Measurements from ENCODE around the gene GLS2.
"Not testable (repeated sequence)": the region's sequence is repeated elsewhere in the genome, so short reads cannot be mapped to it uniquely, and the experiment has no call there.

GLS2 gene

GRCh38 chr12:56488041-56488955, at the start of gene GLS2:
TSS of gene GLS2 (minus strand) at chr12:56488161. CDS start at chr12:56488118, 43 bp downstream.
- peak; percentile 81 to 82 for DNase-seq

- no peak for DNase-seq
These were observed 49.6 kb upstream of the GLS2 start for GRCh38 chr12:56537546-56537945.

DNA sequence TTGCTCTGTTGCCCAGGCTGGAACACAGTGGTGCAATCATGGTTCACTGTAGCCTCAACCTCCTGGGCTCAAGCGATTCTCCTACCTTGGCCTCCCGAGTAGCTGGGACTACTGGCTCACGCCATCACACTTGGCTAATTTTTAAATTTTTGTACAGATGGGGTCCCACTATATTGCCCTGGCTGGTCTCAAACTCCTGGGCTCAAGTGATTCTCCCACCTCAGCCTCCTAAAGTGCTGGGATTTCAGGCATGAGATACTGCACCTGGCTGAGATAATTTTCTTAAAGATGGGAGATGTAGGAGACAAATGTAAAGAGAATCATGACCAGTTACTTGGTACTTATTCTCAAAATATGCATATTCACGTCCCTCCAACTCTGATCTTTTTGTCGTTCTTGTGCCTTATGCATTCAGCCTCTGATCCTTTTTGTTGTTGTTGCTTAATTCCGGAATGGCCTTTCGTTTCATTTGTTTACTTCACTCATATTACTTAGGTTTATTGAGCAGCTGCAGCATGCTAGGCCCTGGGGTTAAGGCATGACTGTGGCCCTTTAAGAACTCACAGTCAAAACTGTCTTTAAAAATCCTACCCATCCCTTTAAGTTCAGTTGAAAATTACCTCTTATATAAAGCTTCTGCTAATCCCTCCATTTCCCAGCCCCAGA, 42.6 kb upstream of the GLS2 start:
- DNase-seq: no peak

GRCh38 chr12:56529656-56530055, 41.7 kb upstream of the GLS2 start:
- DNase-seq: no peak

GRCh38 chr12:56528846-56529245, 40.9 kb upstream of the GLS2 start:
- DNase-seq: no peak

DNA sequence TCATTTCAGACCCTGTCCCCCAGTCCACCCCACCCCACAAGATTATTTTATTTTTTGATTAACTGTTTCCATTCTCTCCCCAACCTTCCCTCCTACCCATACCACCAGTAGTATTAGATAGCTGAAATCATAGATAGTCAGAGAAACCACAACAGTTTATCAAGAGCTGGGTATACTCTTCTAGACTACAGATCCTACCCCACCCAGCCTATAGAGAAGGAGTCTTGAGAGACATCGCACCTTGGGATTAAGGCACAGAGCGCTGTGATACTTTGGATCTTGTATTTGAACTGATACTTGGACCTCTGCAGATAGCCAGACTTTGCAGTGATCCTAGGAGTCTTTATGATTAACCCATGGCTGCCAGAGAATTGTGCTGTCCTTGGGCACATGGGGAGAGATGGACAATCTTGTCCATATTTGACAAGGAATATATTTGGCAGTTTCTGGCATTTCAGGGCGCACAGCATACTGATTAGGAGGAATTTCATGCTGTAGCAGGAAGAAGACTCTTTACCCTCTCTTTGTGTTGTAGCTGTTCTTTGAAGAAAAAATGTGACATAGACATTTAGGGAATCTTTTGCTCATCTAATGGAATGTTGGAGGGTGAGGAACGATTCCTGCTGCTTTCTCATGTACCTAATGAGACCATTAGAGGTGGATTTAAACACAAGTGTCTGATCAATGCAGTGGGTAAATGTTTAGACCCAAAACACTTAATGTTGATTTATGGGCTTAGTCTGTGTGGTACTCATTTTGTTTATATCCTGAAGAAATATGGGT, 34.6 kb upstream of the GLS2 start:
- DNase-seq: no peak

GRCh38 chr12:56521590-56522371, 33.8 kb upstream of the GLS2 start, which contains the start of gene RBMS2:
TSS of gene RBMS2 (plus strand) at chr12:56521820. CDS start at chr12:56522024, 204 bp downstream.
- DNase-seq: peak; percentile 56 to 63

DNA sequence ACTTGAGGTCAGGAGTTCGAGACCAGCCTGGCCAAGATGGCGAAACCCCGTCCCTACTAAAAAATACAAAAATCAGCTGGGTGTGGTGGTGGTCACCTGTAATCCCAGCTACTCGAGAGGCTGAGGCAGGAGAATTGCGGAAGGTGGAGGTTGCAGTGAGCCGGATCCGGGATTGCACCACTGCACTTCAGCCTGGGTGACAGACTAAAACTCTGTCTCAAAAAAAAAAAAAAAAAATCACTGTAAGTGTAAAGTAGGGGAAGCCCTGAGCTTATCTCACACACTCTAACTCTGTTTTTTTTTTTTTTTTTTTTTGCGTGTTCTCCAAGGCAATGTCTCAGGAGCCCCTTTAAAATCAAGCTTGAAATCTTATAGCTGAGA, 33.2 kb upstream of the GLS2 start:
- no peak for DNase-seq

DNA sequence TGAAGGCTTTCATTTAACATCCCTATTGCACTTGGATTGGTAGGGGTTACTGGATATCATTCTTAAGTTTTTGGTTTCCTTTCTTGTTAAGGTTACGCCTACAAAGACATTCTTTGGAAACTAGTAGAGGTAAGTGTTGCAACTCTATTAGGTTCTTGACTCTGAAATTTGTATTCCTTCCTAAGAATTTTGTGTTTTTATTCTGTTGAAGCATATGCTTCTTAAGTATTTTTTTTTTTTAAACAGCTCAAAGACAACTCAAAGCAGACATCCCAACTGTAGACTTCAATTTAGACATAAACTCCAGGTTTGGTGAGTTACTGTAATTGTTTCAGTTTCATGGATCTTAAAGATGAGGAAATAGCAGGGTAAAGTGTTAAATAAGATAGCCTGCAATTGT, 32.5 kb upstream of the GLS2 start:
- no peak for DNase-seq

- no peak for DNase-seq
These were observed 32.1 kb upstream of the GLS2 start for GRCh38 chr12:56520048-56520447.

- DNase-seq: no peak
These were observed 30.6 kb upstream of the GLS2 start for GRCh38 chr12:56518570-56518969.

GRCh38 chr12:56517854-56518253, 29.9 kb upstream of the GLS2 start:
- DNase-seq: no peak

- DNase-seq: not testable (repeated sequence)
These were observed 26.0 kb upstream of the GLS2 start for GRCh38 chr12:56514014-56514318.

- DNase-seq: no peak
These were observed 22.8 kb upstream of the GLS2 start for GRCh38 chr12:56510786-56511185.

DNA sequence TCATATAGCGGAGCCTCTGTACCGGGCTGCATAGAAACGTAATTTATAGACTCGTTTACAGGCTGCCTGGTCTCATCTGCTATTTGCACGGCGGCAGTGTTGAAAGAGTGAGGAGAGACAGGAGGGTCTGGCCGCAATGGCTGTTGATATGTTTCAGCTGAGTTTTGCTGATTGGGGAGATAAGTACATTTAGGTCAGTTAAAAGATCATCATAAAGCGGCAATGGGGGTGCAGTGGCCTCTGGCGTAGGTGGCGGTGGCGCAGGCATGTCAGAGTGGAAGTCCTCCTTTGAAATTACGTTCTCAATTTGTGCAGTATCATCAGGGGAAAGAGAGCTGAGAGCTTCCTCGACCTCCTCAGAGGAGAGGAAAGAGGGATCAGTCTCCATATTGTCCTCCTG, 11.9 kb upstream of the GLS2 start:
- DNase-seq: not testable (repeated sequence)

- DNase-seq: not testable (repeated sequence)
These were observed 11.5 kb upstream of the GLS2 start for GRCh38 chr12:56499452-56499851.

GRCh38 chr12:56498126-56498902, 10.4 kb upstream of the GLS2 start:
- not testable (repeated sequence) for DNase-seq

GRCh38 chr12:56496704-56497103, 8.7 kb upstream of the GLS2 start:
- peak in 1 of 2 experiments; percentile 18 for DNase-seq

DNA sequence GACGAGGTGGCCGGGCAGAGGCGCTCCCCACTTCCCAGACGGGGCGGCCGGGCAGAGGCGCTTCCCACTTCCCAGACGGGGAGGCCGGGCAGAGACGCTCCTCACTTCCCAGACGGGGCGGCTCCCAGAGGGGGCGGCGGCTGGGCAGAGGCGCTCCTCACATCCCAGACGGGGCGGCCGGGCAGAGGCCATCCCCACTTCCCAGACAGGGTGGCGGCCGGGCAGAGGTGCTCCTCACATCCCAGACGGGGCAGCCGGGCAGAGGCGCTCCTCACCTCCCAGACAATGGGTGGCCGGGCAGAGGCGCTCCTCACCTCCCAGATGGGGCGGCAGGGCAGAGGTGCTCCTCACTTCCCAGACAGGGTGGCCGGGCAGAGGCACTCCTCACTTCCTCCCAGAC, 6.5 kb upstream of the GLS2 start:
- DNase-seq: not testable (repeated sequence)

GRCh38 chr12:56494106-56494415, 6.1 kb upstream of the GLS2 start:
- DNase-seq: not testable (repeated sequence)

DNA sequence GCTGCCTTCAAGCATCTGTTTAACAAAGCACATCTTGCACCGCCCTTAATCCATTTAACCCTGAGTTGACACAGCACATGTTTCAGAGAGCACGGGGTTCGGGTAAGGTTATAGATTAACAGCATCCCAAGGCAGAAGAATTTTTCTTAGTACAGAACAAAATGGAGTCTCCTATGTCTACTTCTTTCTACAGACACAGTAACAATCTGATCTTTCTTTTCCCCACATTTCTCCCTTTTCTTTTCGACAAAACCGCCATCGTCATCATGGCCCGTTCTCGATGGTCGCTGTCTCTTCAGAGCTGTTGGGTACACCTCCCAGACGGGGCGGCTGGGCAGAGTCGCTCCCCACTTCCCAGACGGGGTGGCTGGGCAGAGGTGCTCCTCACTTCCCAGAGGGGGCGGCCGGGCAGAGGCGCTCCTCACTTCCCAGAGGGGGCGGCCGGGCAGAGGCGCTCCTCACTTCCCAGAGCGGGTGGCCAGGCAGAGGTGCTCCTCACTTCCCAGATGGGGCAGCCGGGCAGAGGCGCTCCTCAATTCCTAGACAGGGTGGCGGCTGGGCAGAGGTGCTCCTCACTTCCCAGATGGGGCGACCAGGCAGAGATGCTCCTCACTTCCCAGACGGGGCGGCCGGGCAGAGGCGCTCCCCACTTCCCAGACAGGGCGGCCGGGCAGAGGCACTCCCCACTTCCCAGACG, 5.6 kb upstream of the GLS2 start:
- DNase-seq: not testable (repeated sequence)
